Medulla oblongata (tissue), 1 donor: ENCODE data around the gene ZNF550.

Experiments
- DNase-seq: peaks from one replicate; pipeline ENCODE4 v3.0.0-alpha.2; 2015; ENCODE audit errors: extremely low spot score

The ZNF550 gene

DNA sequence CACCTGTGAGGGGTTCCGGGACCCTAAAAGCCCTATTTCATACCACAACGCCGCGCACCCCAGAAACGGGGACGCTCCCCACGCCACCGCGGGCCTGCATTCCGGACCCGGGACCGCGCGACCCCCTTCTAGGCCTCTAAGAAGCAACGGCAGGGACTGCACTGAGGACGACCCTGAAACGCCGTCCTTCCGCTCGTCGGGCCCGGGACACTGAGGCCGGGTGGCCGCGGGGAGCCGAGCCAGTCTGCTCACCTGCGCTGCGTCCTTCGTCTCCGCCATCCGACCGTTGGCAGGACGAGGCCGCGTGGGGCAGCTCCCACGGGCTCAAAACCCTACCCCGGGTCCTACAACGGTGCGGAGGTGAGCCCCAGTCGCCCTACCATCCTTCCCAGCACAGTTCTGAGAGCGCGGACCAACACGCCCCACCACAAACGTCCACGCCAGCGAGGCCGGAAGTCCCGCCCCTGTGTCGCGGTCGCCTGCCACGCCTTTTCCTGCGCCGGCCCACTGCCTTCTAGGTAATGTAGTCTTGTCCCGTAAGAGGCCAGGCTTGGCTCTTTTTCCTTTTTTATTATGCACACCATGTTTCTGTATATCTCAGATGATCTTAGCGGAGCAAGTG, at the start of gene ZNF550:
Gene ZNF550, minus strand, starts transcription at position 460 of the 622 bp plus-strand sequence. Its CDS starts 181 bp downstream, at position 279.
- DNase-seq: peak; percentile 84

GRCh38 chr19:57606931-57607330, 47.3 kb upstream of the ZNF550 start:
- DNase-seq: no peak

DNA sequence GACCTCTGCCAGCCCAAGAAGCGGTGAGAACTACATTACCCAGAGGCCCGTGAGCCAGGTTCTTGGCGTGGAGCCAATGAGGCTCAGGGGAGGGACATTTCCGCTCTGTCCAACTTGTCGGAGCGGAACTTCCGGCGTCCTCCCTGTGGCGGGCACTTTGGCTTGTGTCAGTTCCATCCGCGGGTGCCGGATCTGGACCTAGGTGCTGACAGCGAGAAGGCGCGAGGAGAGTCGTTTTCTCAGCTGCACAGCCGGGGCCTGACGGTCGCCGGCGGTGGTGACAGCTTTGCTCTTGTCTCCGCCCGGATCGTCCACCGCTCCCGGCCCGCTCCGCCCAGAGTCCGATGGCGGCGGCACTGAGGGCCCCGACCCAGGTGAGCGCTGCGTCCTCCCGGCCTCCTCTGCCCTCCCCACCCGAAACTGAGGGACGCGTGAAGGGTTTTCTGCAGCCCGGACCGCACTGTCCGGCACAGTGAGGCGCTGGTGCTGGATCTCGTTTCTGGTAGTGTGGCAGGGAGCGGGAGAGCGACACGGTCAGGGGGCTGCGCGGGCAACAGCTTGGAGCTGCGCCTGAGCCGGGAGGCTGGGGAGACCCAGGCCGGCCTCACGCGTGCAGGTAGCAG, 40.2 kb upstream of the ZNF550 start, which contains the start of gene ZNF530:
Gene ZNF530, plus strand, starts transcription at position 125 of the 623 bp plus-strand sequence. CDS start 4,461 bp downstream, outside the sequence.
- DNase-seq: peak; percentile 97

DNA sequence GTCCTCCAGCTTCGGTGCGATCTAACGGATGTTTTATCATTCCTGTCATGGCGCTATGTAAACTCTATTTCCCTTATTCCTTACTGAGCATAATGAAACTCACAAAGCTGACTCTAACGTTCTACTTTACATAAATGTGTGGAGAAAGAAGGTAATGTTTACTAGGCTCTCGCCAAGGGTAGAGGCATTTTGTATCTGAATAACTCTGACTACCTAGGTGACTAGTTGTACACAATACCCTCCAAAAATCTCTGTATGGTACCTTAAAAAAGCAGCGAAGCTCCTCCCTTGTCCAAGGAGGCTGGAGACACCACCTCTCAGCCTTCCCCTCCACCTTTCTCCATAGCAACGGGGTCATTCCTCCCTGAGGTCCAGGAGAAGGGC, 39.7 kb upstream of the ZNF550 start:
- DNase-seq: peak; percentile 2

- DNase-seq: no peak
Observed at GRCh38 chr19:57587529-57587928, 27.9 kb upstream of the ZNF550 start.

GRCh38 chr19:57583521-57584416, 24.1 kb upstream of the ZNF550 start, which contains the start of gene ZIK1:
ZIK1 (plus strand) TSS chr19:57584145; CDS start chr19:57584357, 212 bp downstream.
- peak; percentile 97 for DNase-seq

- DNase-seq: no peak
Observed at GRCh38 chr19:57583104-57583520, 23.4 kb upstream of the ZNF550 start.

- DNase-seq: peak; percentile 99
Observed at GRCh38 chr19:57578487-57579205, 19.0 kb upstream of the ZNF550 start, which contains the start of gene ZNF416. ZNF416 (minus strand) TSS chr19:57578911; CDS start chr19:57578704, 207 bp downstream.

- no peak for DNase-seq
Observed at GRCh38 chr19:57576661-57577060, 17.0 kb upstream of the ZNF550 start.

DNA sequence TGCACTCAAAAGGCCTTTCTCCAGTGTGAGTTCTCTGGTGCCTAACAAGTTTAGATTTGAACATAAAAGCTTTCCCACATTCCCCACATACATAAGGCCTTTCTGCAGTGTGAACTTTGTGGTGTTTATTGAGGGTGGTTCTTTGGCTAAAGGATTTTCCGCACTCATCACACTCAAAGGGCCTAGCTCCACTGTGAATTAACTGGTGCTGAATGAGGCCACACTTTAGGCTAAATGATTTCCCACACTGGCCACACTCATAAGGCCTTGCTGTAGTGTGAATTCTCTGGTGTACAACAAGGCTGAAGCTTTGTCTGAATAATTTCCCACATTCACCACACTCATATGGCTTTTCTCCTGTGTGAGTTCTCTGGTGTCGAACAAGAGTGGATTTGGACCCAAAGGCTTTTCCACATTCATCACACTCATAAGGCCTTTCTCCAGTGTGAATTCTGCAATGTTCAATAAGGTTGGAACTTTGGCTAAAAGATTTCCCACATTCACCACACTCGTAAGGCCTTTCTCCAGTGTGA, 12.8 kb upstream of the ZNF550 start:
- DNase-seq: no peak

- DNase-seq: no peak
Observed at GRCh38 chr19:57570707-57571106, 11.0 kb upstream of the ZNF550 start.

DNA sequence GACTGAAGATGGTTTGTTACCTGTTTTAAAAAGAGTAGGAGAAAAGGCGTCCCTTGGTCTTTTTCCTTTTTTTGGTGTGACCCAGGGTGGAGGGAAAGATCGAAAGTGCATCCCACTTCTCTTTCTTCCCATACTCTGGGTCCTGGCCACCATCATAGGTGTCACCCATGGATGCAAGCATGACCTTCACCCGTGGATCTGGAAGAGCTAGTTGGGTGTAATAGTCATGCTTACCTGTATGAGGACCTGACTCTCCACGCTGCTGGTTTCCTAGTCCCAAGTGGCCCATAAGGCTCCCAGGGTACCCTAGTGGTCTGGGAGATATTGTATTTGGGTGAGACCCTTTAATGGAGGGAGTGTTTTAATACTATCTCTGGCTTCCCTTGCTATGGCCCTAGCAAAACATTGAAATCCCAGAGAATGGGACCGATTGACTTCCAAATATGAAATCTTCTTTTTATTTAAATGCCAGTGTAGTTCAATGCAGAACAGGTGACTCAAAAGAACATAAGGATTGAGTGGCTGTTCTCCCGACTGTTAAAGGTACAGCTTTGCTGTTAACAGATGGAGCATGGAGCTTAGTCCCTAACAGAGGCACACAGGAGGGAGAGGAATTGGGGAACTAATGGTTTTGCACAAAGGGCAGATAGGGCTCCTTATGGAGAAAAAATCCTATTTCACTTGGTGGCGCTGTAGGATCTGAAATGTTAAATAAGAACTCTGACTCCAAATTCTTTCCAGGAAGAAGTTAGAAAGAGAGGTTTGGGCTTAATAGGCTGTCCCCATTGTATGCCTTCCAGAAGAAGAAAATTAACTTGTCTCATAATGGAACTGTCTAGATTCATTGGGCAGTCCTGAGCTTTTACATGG, 7.0 kb upstream of the ZNF550 start:
- DNase-seq: no peak

DNA sequence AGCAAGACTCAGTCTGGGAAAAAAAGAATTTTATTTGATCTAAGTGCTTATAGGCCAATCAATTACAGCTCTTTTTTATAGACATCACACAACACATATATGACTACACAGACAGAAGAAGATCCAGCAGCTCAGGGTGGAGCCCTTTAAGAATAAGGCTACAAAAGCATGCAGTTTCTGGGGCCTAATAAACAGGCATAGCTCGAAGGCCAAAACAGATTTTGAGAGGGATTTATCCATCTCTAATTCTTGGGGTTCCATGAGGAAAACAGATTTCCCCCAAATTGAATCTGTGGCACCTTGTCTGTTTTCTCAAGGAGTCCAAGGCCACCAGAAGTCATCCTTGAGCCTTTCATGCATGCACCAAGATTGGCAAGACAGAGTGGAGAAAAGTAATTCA, 3.9 kb upstream of the ZNF550 start:
- DNase-seq: no peak

DNA sequence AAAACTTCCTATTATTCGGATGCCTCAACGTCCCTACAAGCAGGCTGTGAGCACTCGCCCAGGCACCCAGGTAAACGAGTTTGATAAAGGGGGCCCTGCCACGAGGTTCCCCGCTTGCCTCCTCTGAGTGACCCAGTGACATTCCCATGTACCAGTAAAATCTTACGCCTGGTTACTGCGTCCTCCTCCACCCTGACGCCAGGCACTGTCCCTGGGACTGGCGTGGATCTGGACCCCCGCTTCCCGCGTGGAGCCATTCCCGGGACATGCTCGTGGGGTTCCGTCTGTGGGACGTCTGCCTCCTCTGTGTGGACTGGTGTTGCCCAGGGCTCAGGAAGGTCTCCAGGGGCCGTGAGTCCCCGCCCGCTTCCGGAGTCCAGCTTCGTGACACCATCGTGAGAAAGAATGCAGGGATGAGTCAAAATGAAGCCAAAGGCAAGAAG, 407 bp upstream of the ZNF550 start:
- DNase-seq: no peak

DNA sequence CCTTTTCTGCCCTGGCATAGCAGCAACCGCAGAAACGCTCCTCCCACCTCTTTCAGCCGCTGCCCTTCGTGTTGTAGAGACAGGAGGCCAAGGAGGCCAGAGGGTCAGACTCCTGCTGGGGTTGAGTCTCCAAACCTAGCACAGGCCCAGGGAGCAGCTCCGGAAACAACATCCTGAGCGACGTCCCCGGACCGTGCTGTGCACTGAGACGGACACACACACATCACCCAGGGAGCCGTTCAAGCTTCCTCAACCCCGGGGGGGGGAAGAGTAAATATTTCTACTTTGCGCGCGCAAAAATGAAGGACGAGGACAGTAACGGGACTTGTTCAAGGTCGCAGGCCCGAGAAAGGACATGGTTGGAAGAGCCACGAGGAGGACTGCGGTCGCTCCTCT, 657 bp downstream of the ZNF550 start:
- DNase-seq: no peak

- DNase-seq: no peak
Observed at GRCh38 chr19:57558525-57558924, 1.1 kb downstream of the ZNF550 start.

GRCh38 chr19:57557659-57558058, 2.0 kb downstream of the ZNF550 start:
- no peak for DNase-seq

GRCh38 chr19:57552432-57552831, 7.2 kb downstream of the ZNF550 start:
- DNase-seq: no peak

- no peak for DNase-seq
Observed at GRCh38 chr19:57546513-57546912, 13.2 kb downstream of the ZNF550 start.

GRCh38 chr19:57537953-57538547, 21.6 kb downstream of the ZNF550 start:
- DNase-seq: no peak
